Neutrophil (primary cell): Measurements from ENCODE around the gene DENND1A.

Experiments used
- H3K27ac ChIP-seq: fragments of 200-600 bp; sonication (generic); 2 replicates; pipeline ENCODE4 v1.5.1; 2016; ENCODE audit warnings: mild to moderate bottlenecking, moderate library complexity
- H3K27me3 ChIP-seq: fragments of 200-600 bp; sonication (generic); 2 replicates; pipeline ENCODE4 v1.6.0; 2016; ENCODE audit warnings: mild to moderate bottlenecking
- H3K36me3 ChIP-seq: fragments of 200-600 bp; sonication (generic); 2 replicates; pipeline ENCODE4 v1.5.1; 2017
- H3K4me1 ChIP-seq, 2 experiments: fragments of 200-600 bp in 1 of 2; sonication (generic) in 1 of 2; 1 replicate in 1 of 2; 2 replicates in 1 of 2; pipeline versions ENCODE4 v1.5.1 to v1.6.1; 2013 to 2016; ENCODE audit warnings: low read depth in 1 of 2, low read length in 1 of 2, mild to moderate bottlenecking in 1 of 2, moderate library complexity in 1 of 2; ENCODE audit not compliant: control insufficient read depth in 1 of 2, insufficient read depth in 1 of 2
- H3K4me3 ChIP-seq, 2 experiments: fragments of 200-600 bp in 1 of 2; sonication (generic) in 1 of 2; 1 replicate in 1 of 2; 2 replicates in 1 of 2; pipeline ENCODE4 v1.5.1; 2013 to 2016; ENCODE audit warnings: low read depth in 1 of 2, low read length in 1 of 2, mild to moderate bottlenecking in 1 of 2, moderate library complexity in 1 of 2
- H3K9me3 ChIP-seq: fragments of 200-600 bp; sonication (generic); 2 replicates; pipeline ENCODE4 v1.5.1; 2016
- CTCF ChIP-seq: fragments of 200-600 bp; sonication (generic); IDR thresholded peaks from 2 replicates; pipeline ENCODE4 v1.5.1; 2016; ENCODE audit warnings: antibody characterized with exemption

The DENND1A gene

GRCh38 chr9:123422635-123423310, 507.2 kb downstream of the DENND1A start:
- Histone ChIP-seq H3K4me1 (no peaks in the 10 kb centered on the region), H3K27ac (no peak overlapping the region), H3K9me3 (no peaks in the 10 kb centered on the region), H3K36me3 (peaks cover 95% of the 10 kb centered on the region), H3K27me3 (no peaks in the 10 kb centered on the region), H3K4me3 (no peak overlapping the region)
- no peak for TF ChIP-seq CTCF

- Histone ChIP-seq H3K36me3 (peaks cover 87% of the 10 kb centered on the region), H3K4me1 (no peaks in the 10 kb centered on the region), H3K9me3 (no peaks in the 10 kb centered on the region), H3K27ac (no peak overlapping the region), H3K27me3 (no peaks in the 10 kb centered on the region), H3K4me3 (no peak overlapping the region)
- no peak for TF ChIP-seq CTCF
These were observed 508.0 kb downstream of the DENND1A start for GRCh38 chr9:123421801-123422455.

GRCh38 chr9:123421186-123421585, 508.7 kb downstream of the DENND1A start:
- Histone ChIP-seq H3K4me1 (no peaks in the 10 kb centered on the region), H3K27ac (no peak overlapping the region), H3K27me3 (no peaks in the 10 kb centered on the region), H3K36me3 (peaks cover 87% of the 10 kb centered on the region), H3K4me3 (no peak overlapping the region), H3K9me3 (no peaks in the 10 kb centered on the region)
- no peak for TF ChIP-seq CTCF

GRCh38 chr9:123420592-123421111, 509.3 kb downstream of the DENND1A start:
- Histone ChIP-seq H3K4me1 (no peaks in the 10 kb centered on the region), H3K27ac (no peak overlapping the region), H3K9me3 (no peaks in the 10 kb centered on the region), H3K4me3 (no peak overlapping the region), H3K36me3 (peaks cover 88% of the 10 kb centered on the region), H3K27me3 (no peaks in the 10 kb centered on the region)
- TF ChIP-seq CTCF, result no peak

- TF ChIP-seq CTCF, result no peak
- Histone ChIP-seq H3K27me3 (no peaks in the 10 kb centered on the region), H3K36me3 (peaks cover 86% of the 10 kb centered on the region), H3K4me1 (no peaks in the 10 kb centered on the region), H3K27ac (no peak overlapping the region), H3K9me3 (no peaks in the 10 kb centered on the region), H3K4me3 (no peak overlapping the region)
These were observed 510.0 kb downstream of the DENND1A start for GRCh38 chr9:123419721-123420591.
